ENCODE measurements around the gene ZNF451.
"Not testable (repeated sequence)": the region's sequence is repeated elsewhere in the genome, so short reads cannot be mapped to it uniquely, and the experiment has no call there.

Gene ZNF451

GRCh38 chr6:57075092-57075491 is 14.9 kb upstream of the ZNF451 start:
- Mint-ChIP-seq H3K27me3 (no peaks in the 10 kb centered on the region), H3K9me3 (no peaks in the 10 kb centered on the region), H3K27ac (no peak overlapping the region), H3K4me3 (no peak overlapping the region), H3K4me1 (ENCODE audit: low read depth) (no peaks in the 10 kb centered on the region), H3K36me3 (ENCODE audit: low read depth) (peaks cover 8% of the 10 kb centered on the region)
- intact Hi-C loops (cut with micrococcal nuclease), result no loop called here

- no peak overlapping the region for H3K27ac Mint-ChIP-seq
- intact Hi-C loops (cut with micrococcal nuclease), result no loop called here
- H3K9me3 Mint-ChIP-seq, result no peaks in the 10 kb centered on the region
- no peaks in the 10 kb centered on the region for H3K4me1 Mint-ChIP-seq (ENCODE audit: low read depth)
- H3K36me3 Mint-ChIP-seq (ENCODE audit: low read depth), result peaks cover 4% of the 10 kb centered on the region
- H3K4me3 Mint-ChIP-seq, result no peak overlapping the region
- H3K27me3 Mint-ChIP-seq, result no peaks in the 10 kb centered on the region
Observed at GRCh38 chr6:57078531-57079207, 11.3 kb upstream of the ZNF451 start.

- Mint-ChIP-seq H3K36me3 (ENCODE audit: low read depth) (peaks cover 6% of the 10 kb centered on the region), H3K4me1 (ENCODE audit: low read depth) (peaks cover 15% of the 10 kb centered on the region), H3K27me3 (no peaks in the 10 kb centered on the region), H3K27ac (no peak overlapping the region), H3K9me3 (no peaks in the 10 kb centered on the region), H3K4me3 (no peak overlapping the region)
- intact Hi-C loops (cut with micrococcal nuclease), result loop anchor here (5.0 to 10.0 kb wide), 2 partner anchors 33 to 181 kb away; no protein-coding TSS in a partner anchor
Observed at GRCh38 chr6:57085471-57085870, 4.5 kb upstream of the ZNF451 start.

GRCh38 chr6:57086843-57087242 is 3.1 kb upstream of the ZNF451 start:
- peaks cover 14% of the 10 kb centered on the region for H3K36me3 Mint-ChIP-seq (ENCODE audit: low read depth)
- H3K4me1 Mint-ChIP-seq (ENCODE audit: low read depth), result peaks cover 22% of the 10 kb centered on the region
- no peak overlapping the region for H3K4me3 Mint-ChIP-seq
- no peak overlapping the region for H3K27ac Mint-ChIP-seq
- no peaks in the 10 kb centered on the region for H3K27me3 Mint-ChIP-seq
- no peaks in the 10 kb centered on the region for H3K9me3 Mint-ChIP-seq
- intact Hi-C loops (cut with micrococcal nuclease), result loop anchor here (5.0 to 10.0 kb wide), 2 partner anchors 35 to 182 kb away; no protein-coding TSS in a partner anchor

- intact Hi-C loops (cut with micrococcal nuclease), result loop anchor here (5.0 to 10.0 kb wide), 2 partner anchors 36 to 183 kb away; no protein-coding TSS in a partner anchor
- Mint-ChIP-seq H3K27ac (no peak overlapping the region), H3K4me3 (no peak overlapping the region), H3K4me1 (ENCODE audit: low read depth) (peaks cover 29% of the 10 kb centered on the region), H3K27me3 (no peaks in the 10 kb centered on the region), H3K36me3 (ENCODE audit: low read depth) (peaks cover 25% of the 10 kb centered on the region), H3K9me3 (no peaks in the 10 kb centered on the region)
Observed at GRCh38 chr6:57087916-57088315, 2.1 kb upstream of the ZNF451 start.

DNA sequence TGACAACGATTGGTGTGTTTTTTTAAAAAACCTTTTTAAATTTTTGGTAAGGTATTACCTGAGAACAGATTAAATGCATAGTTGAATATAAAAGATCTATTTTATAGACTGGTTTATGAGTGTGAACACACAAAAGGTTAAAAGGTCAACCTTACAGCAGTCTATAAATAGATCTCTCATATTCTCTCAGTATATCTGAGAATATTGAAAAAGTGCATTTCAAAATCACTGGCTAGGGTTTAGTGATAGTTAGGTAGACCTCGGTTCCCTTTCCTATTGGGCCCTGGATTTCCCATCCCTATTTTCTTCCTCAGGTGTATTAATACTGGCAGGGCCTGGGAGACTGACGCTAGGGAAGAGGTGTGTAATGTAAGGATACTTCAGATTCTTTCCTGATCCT is 723 bp upstream of the ZNF451 start:
- no peaks in the 10 kb centered on the region for H3K27me3 Mint-ChIP-seq
- peaks cover 38% of the 10 kb centered on the region for H3K4me1 Mint-ChIP-seq (ENCODE audit: low read depth)
- H3K27ac Mint-ChIP-seq, result peak overlapping the region; percentile 93
- H3K36me3 Mint-ChIP-seq (ENCODE audit: low read depth), result peaks cover 33% of the 10 kb centered on the region
- H3K9me3 Mint-ChIP-seq, result no peaks in the 10 kb centered on the region
- no peak overlapping the region for H3K4me3 Mint-ChIP-seq
- intact Hi-C loops (cut with micrococcal nuclease), result loop anchor here (1.0 to 10.0 kb wide), 3 partner anchors 37 to 228 kb away; partner anchors contain the start of gene PRIM2

GRCh38 chr6:57090458-57091067 is 575 bp downstream of the ZNF451 start:
- peak overlapping the region; percentile 93 for H3K27ac Mint-ChIP-seq
- H3K4me1 Mint-ChIP-seq (ENCODE audit: low read depth), result peaks cover 38% of the 10 kb centered on the region
- H3K9me3 Mint-ChIP-seq; intact Hi-C loops (cut with micrococcal nuclease); H3K27me3 Mint-ChIP-seq: not testable (repeated sequence)
- H3K36me3 Mint-ChIP-seq (ENCODE audit: low read depth), result peaks cover 33% of the 10 kb centered on the region
- peak overlapping the region; percentile 94 for H3K4me3 Mint-ChIP-seq

DNA sequence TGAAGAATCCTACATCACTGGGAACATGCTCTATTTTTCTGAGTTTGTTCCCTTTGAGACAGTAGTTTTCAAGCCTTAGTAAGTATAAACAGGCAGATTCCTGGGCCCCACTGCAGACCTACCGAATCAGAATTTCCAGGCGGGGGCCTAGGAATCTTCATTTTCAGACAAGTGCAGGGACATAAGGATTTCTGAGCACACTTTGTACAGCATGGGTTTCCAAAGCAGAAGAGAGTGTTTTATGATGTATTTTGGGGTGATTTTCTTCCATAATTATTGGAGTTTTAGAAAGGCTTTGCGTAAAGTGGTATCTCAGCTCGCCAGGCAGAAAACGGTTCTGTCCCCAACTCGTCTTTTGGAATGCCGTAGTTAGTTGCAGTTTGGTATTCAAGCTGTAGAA is 1.4 kb downstream of the ZNF451 start:
- H3K27ac Mint-ChIP-seq; H3K27me3 Mint-ChIP-seq; H3K9me3 Mint-ChIP-seq; intact Hi-C loops (cut with micrococcal nuclease): not testable (repeated sequence)
- Mint-ChIP-seq H3K36me3 (ENCODE audit: low read depth) (peaks cover 33% of the 10 kb centered on the region), H3K4me1 (ENCODE audit: low read depth) (peaks cover 38% of the 10 kb centered on the region), H3K4me3 (peak overlapping the region; percentile 37)

DNA sequence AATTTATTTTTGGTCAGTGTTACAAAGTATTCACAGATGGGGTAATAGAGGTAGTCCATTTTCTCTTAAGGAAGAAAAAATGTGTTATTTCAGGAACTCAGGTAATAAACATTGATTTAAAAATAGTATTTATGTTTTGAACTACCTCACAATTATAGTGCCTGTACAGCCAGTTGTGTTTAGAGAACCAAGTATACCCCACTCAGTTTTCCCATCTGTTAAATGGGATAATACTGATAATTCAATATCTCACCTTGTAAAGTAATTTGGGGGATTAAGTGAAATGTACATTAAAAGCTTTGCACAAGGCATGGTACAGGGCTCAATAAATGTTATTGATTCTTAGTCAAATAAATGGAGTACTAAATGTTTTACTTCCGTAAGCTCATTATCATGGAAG is 4.7 kb downstream of the ZNF451 start:
- Mint-ChIP-seq H3K36me3 (ENCODE audit: low read depth) (peaks cover 61% of the 10 kb centered on the region), H3K9me3 (no peaks in the 10 kb centered on the region), H3K27ac (no peak overlapping the region), H3K4me1 (ENCODE audit: low read depth) (peaks cover 39% of the 10 kb centered on the region), H3K27me3 (no peaks in the 10 kb centered on the region), H3K4me3 (no peak overlapping the region)
- intact Hi-C loops (cut with micrococcal nuclease), result no loop called here

DNA sequence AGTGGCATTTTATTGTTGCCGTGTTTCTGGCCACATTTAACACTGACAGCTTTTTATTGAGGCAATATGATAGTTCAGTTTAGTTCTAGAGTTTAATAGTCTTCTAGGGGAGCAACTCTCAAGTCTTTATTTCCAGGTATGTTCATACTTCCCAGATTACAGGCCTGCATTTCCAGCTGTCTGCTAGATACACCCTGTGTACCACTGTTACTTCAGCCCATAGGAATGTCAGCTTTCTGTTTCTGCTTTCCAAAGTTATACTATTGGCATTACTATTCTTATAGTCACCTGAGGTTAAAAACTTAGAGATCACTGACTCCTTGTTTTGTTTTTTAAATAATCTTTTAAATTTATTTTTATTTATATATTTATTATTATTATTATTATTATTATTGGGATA is 7.6 kb downstream of the ZNF451 start:
- H3K4me1 Mint-ChIP-seq (ENCODE audit: low read depth), result peaks cover 33% of the 10 kb centered on the region
- intact Hi-C loops (cut with micrococcal nuclease), result no loop called here
- no peak overlapping the region for H3K27ac Mint-ChIP-seq
- no peak overlapping the region for H3K4me3 Mint-ChIP-seq
- H3K36me3 Mint-ChIP-seq (ENCODE audit: low read depth), result peaks cover 69% of the 10 kb centered on the region
- H3K9me3 Mint-ChIP-seq, result no peaks in the 10 kb centered on the region
- no peaks in the 10 kb centered on the region for H3K27me3 Mint-ChIP-seq

- Mint-ChIP-seq H3K9me3 (no peaks in the 10 kb centered on the region), H3K4me1 (ENCODE audit: low read depth) (peaks cover 38% of the 10 kb centered on the region), H3K36me3 (ENCODE audit: low read depth) (peaks cover 68% of the 10 kb centered on the region), H3K27ac (no peak overlapping the region), H3K27me3 (no peaks in the 10 kb centered on the region), H3K4me3 (no peak overlapping the region)
- intact Hi-C loops (cut with micrococcal nuclease), result no loop called here
Observed at GRCh38 chr6:57102976-57103375, 13.0 kb downstream of the ZNF451 start.

DNA sequence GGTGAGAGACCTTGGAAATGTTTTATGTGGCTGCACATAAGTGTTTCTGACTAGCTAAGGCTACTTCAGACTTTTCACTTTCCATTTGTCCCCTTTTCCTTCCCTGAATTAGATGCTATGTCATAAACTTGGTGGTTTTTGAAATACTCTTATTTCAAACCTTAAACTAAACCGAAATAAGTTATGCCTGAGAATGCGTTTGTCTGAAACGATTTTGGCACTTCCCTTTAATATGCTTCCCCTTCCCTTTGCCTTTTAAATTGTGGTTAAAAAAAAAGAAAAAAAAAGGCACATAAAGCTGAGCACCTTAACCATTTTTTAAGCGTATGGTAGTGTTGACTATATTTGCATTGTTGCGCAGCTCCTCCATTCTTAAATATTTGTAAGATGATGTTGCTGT is 14.3 kb downstream of the ZNF451 start:
- Mint-ChIP-seq H3K4me3 (peak overlapping the region; percentile 52), H3K36me3 (ENCODE audit: low read depth) (peaks cover 54% of the 10 kb centered on the region), H3K27me3 (no peaks in the 10 kb centered on the region), H3K4me1 (ENCODE audit: low read depth) (peaks cover 42% of the 10 kb centered on the region), H3K9me3 (no peaks in the 10 kb centered on the region), H3K27ac (peak overlapping the region; percentile 21)
- intact Hi-C loops (cut with micrococcal nuclease), result no loop called here

GRCh38 chr6:57106990-57107389 is 17.0 kb downstream of the ZNF451 start:
- intact Hi-C loops (cut with micrococcal nuclease), result no loop called here
- H3K36me3 Mint-ChIP-seq (ENCODE audit: low read depth), result peaks cover 38% of the 10 kb centered on the region
- H3K4me3 Mint-ChIP-seq, result no peak overlapping the region
- no peaks in the 10 kb centered on the region for H3K9me3 Mint-ChIP-seq
- no peak overlapping the region for H3K27ac Mint-ChIP-seq
- H3K4me1 Mint-ChIP-seq (ENCODE audit: low read depth), result peaks cover 47% of the 10 kb centered on the region
- no peaks in the 10 kb centered on the region for H3K27me3 Mint-ChIP-seq

- H3K36me3 Mint-ChIP-seq (ENCODE audit: low read depth), result peaks cover 21% of the 10 kb centered on the region
- H3K4me3 Mint-ChIP-seq, result no peak overlapping the region
- no peaks in the 10 kb centered on the region for H3K9me3 Mint-ChIP-seq
- H3K27ac Mint-ChIP-seq, result no peak overlapping the region
- peaks cover 36% of the 10 kb centered on the region for H3K4me1 Mint-ChIP-seq (ENCODE audit: low read depth)
- intact Hi-C loops (cut with micrococcal nuclease), result no loop called here
- no peaks in the 10 kb centered on the region for H3K27me3 Mint-ChIP-seq
Observed at GRCh38 chr6:57108691-57109090, 18.7 kb downstream of the ZNF451 start.

Measured in dendritic cell treated with granulocyte-macrophage colony-stimulating factor and Interleukin-4, amounts not matched to agents 40 ng/mL and 50 ng/mL, for 4 days (primary cell).